Uterus (tissue), 4 donors: ENCODE results near the gene SF1. TPM values are rescaled to one million over a fixed set of nuclear protein-coding genes. Genes with fewer than 3 reads are reported as not detected.

Source experiments
- DNase-seq, 2 donors: peaks; one replicate each; pipeline ENCODE4 v3.0.0-alpha.2; 2019 to 2020
- H3K27ac ChIP-seq, 2 donors: fragments of 200-600 bp; sonication (generic); 1 replicate in 1 of 2; 2 replicates in 1 of 2; pipeline ENCODE4 v1.5.1; 2016 to 2018
- H3K27me3 ChIP-seq, 2 donors: fragments of 200-600 bp; sonication (generic); one replicate each; pipeline ENCODE4 v1.5.1; 2018 to 2019; ENCODE audit warnings: control low read depth in 1 of 2
- H3K36me3 ChIP-seq, 2 donors: fragments of 200-600 bp; sonication (generic); one replicate each; pipeline ENCODE4 v1.5.1; 2019; ENCODE audit warnings: control low read depth in 1 of 2
- H3K4me1 ChIP-seq, 2 donors: fragments of 200-600 bp; sonication (generic); one replicate each; pipeline ENCODE4 v1.5.1; 2018 to 2019; ENCODE audit warnings: control low read depth in 1 of 2
- H3K4me3 ChIP-seq, 2 donors: fragments of 200-600 bp; sonication (generic); 1 replicate in 1 of 2; 2 replicates in 1 of 2; pipeline ENCODE4 v1.5.1; 2018 to 2019; ENCODE audit warnings: mild to moderate bottlenecking in 1 of 2
- H3K9me3 ChIP-seq, 2 donors: fragments of 200-600 bp; sonication (generic); one replicate each; pipeline ENCODE4 v1.5.1; 2019; ENCODE audit warnings: control low read depth in 1 of 2
- CTCF ChIP-seq, 4 experiments: fragments of 200-600 bp in 2 of 4; fragments of 450-650 bp in 2 of 4; sonication (generic) in 2 of 4; IDR thresholded peaks; one replicate each; pipeline ENCODE4 v1.5.1; 2016 to 2019; ENCODE audit warnings: antibody characterized with exemption in 4 of 4, mild to moderate bottlenecking in 2 of 4, moderate library complexity in 1 of 4
- POLR2A ChIP-seq, 2 donors: fragments of 450-650 bp; IDR thresholded peaks; one replicate each; pipeline ENCODE4 v1.6.1; 2016; ENCODE audit warnings: antibody characterized with exemption in 2 of 2, mild to moderate bottlenecking in 1 of 2, moderate library complexity in 1 of 2
- intact Hi-C: fragments of 100-400 bp; cut with DNase I; formaldehyde crosslinking; loops from one replicate; pipeline ENCODE4 v1.15.1; 2023; ENCODE audit warnings: low total_unique reads
- total RNA-seq, 4 donors: library from RNA; depleted of rRNA in 3 of 4; stranded (reverse); fragments of >200 nt in 3 of 4; gene quantifications; one replicate each; pipeline versions ENCODE4 v1.1.0 to v1.2.4, GENCODE V29; 2014 to 2023
- donor health status: DM: yes; HTN: yes; CAD: no.

SF1 gene
- total RNA-seq, result 100 to 1,000 TPM in 3 of 4 donors, 10 to 100 TPM in 1; 62.0 to 374 (median 219) TPM

GRCh38 chr11:64778473-64779298 is at the start of gene SF1:
SF1 (minus strand) TSS chr11:64778542; CDS start chr11:64778392, 150 bp downstream.
- H3K27me3 ChIP-seq, result no peaks in the 10 kb centered on the region
- no peaks in the 10 kb centered on the region for H3K9me3 ChIP-seq
- peak within 1 kb of the TSS; percentile 88 to 89 for H3K4me3 ChIP-seq
- intact Hi-C loops, result no loop called here
- peak within 1 kb of the TSS; percentile 99 for H3K27ac ChIP-seq
- peaks cover 7 to 14% of the 10 kb centered on the region in 2 donors for H3K4me1 ChIP-seq
- TF ChIP-seq CTCF (IDR thresholded peaks at IDR 0.05) (peak; percentile 12 to 38 (median 29)), POLR2A (IDR thresholded peaks at IDR 0.05) (peak; percentile 97 to 99)
- DNase-seq, result peak; percentile 99 to 100
- H3K36me3 ChIP-seq, result no peaks in the 10 kb centered on the region

GRCh38 chr11:64827451-64827839 is 49.1 kb upstream of the SF1 start:
- H3K4me3 ChIP-seq, result no peak overlapping the region
- no peaks in the 10 kb centered on the region for H3K4me1 ChIP-seq
- H3K27ac ChIP-seq, result no peak overlapping the region
- no peaks in the 10 kb centered on the region for H3K36me3 ChIP-seq
- no peaks in the 10 kb centered on the region for H3K9me3 ChIP-seq
- TF ChIP-seq POLR2A (IDR thresholded peaks at IDR 0.05), result no peak
- no peak for TF ChIP-seq CTCF (IDR thresholded peaks at IDR 0.05)
- no peak for DNase-seq
- intact Hi-C loops, result no loop called here
- no peaks in the 10 kb centered on the region for H3K27me3 ChIP-seq

GRCh38 chr11:64826578-64827450 is 48.5 kb upstream of the SF1 start:
- H3K36me3 ChIP-seq, result no peaks in the 10 kb centered on the region
- TF ChIP-seq POLR2A (IDR thresholded peaks at IDR 0.05) (no peak), CTCF (IDR thresholded peaks at IDR 0.05) (no peak)
- H3K27me3 ChIP-seq, result no peaks in the 10 kb centered on the region
- H3K4me1 ChIP-seq, result no peaks in the 10 kb centered on the region
- no peaks in the 10 kb centered on the region for H3K9me3 ChIP-seq
- no peak overlapping the region for H3K27ac ChIP-seq
- H3K4me3 ChIP-seq, result no peak overlapping the region
- intact Hi-C loops, result no loop called here
- no peak for DNase-seq

- DNase-seq, result no peak
- no peak overlapping the region for H3K27ac ChIP-seq
- no peaks in the 10 kb centered on the region for H3K9me3 ChIP-seq
- no peaks in the 10 kb centered on the region for H3K27me3 ChIP-seq
- H3K36me3 ChIP-seq, result no peaks in the 10 kb centered on the region
- TF ChIP-seq CTCF (IDR thresholded peaks at IDR 0.05), result no peak
- TF ChIP-seq POLR2A (IDR thresholded peaks at IDR 0.05), result no peak
- no peaks in the 10 kb centered on the region for H3K4me1 ChIP-seq
- no peak overlapping the region for H3K4me3 ChIP-seq
- intact Hi-C loops, result no loop called here
These were observed 47.7 kb upstream of the SF1 start for GRCh38 chr11:64826062-64826461.
